Smooth muscle cell (in vitro differentiated cells): ENCODE data around the gene FAM170B. TPM values are rescaled to one million over a fixed set of nuclear protein-coding genes. Genes with fewer than 3 reads are reported as not detected.

Experiments used
- DNase-seq: peaks from one replicate; lab custom pipeline; 2025; ENCODE audit not compliant: unreplicated experiment; lab: John Stamatoyannopoulos, UW
- H2AFZ ChIP-seq: fragments of 200-600 bp; sonication (generic); 2 replicates; pipeline ENCODE4 v1.6.0; 2016; ENCODE audit warnings: antibody characterized with exemption, low read depth, mild to moderate bottlenecking
- H3F3A ChIP-seq: fragments of 200-600 bp; sonication (generic); 2 replicates; pipeline ENCODE4 v1.6.0; 2017; ENCODE audit warnings: antibody characterized with exemption, low read depth
- H3K27ac ChIP-seq: fragments of 200-600 bp; sonication (generic); 2 replicates; pipeline ENCODE4 v1.5.1; 2016; ENCODE audit warnings: low read depth, mild to moderate bottlenecking
- H3K27me3 ChIP-seq: fragments of 200-600 bp; sonication (generic); 2 replicates; pipeline ENCODE4 v1.6.1; 2016; ENCODE audit warnings: low read depth, mild to moderate bottlenecking
- H3K36me3 ChIP-seq: fragments of 200-600 bp; sonication (generic); 2 replicates; pipeline ENCODE4 v1.5.1; 2016; ENCODE audit warnings: low read depth
- H3K4me1 ChIP-seq: fragments of 200-600 bp; sonication (generic); 2 replicates; pipeline ENCODE4 v1.5.1; 2016; ENCODE audit warnings: low read depth
- H3K4me2 ChIP-seq: fragments of 200-600 bp; sonication (generic); 2 replicates; pipeline ENCODE4 v1.6.0; 2016; ENCODE audit warnings: mild to moderate bottlenecking
- H3K4me3 ChIP-seq: fragments of 200-600 bp; sonication (generic); 2 replicates; pipeline ENCODE4 v1.5.1; 2016; ENCODE audit warnings: mild to moderate bottlenecking
- H3K79me2 ChIP-seq: fragments of 200-600 bp; sonication (generic); 2 replicates; pipeline ENCODE4 v1.6.0; 2016; ENCODE audit warnings: low read depth, mild to moderate bottlenecking
- H3K9ac ChIP-seq: fragments of 200-600 bp; sonication (generic); 2 replicates; pipeline ENCODE4 v1.6.0; 2016; ENCODE audit warnings: low read depth
- H3K9me3 ChIP-seq: fragments of 200-600 bp; sonication (generic); replicated peaks from 2 replicates; pipeline ENCODE4 v1.5.1; 2016; ENCODE audit warnings: low read depth
- H4K20me1 ChIP-seq: fragments of 200-600 bp; sonication (generic); 2 replicates; pipeline ENCODE4 v1.6.0; 2016; ENCODE audit warnings: low read depth
- CTCF ChIP-seq: fragments of 200-600 bp; sonication (generic); IDR thresholded peaks from 2 replicates; pipeline ENCODE4 v1.5.1; 2017; ENCODE audit warnings: borderline replicate concordance, mild to moderate bottlenecking, antibody characterized with exemption; ENCODE audit not compliant: insufficient read depth, poor library complexity, severe bottlenecking
- WGBS: methylation state at CpG from one replicate; pipeline ENCODE4 v1.1.7; 2016; ENCODE audit warnings: low lambda C conversion rate; 5-methylcytosine and 5-hydroxymethylcytosine counted together
- polyA plus RNA-seq: library from polyadenylated mRNA; unstranded; fragments of >200 nt; fragmentation: Nextera tagmentation; extraction: Ambion mirVana; gene quantifications from 2 replicates; pipeline ENCODE4 v1.2.1, GENCODE V29; 2016
- total RNA-seq: library from RNA; depleted of rRNA; stranded (reverse); fragments of >200 nt; gene quantifications from 2 replicates; pipeline ENCODE4 v1.2.3, GENCODE V29; 2014

Gene FAM170B
- total and polyA plus RNA-seq, 2 experiments from 2014 or later = not detected

GRCh38 chr10:49090696-49091380, 43.0 kb downstream of the FAM170B start:
- no peak for DNase-seq
- H3K36me3 ChIP-seq = no peaks in the 10 kb centered on the region
- no peak for TF ChIP-seq CTCF
- H3K4me2 ChIP-seq = no peak overlapping the region
- no peak overlapping the region for H3K4me3 ChIP-seq
- H3K9ac ChIP-seq = no peak overlapping the region
- no peak overlapping the region for H3K27ac ChIP-seq
- no peaks in the 10 kb centered on the region for H3K4me1 ChIP-seq
- H3F3A ChIP-seq = no peaks in the 10 kb centered on the region
- no peak overlapping the region for H2AFZ ChIP-seq
- 81% methylated on average over 6 of the region's 6 CpGs for WGBS
- H3K27me3 ChIP-seq = no peaks in the 10 kb centered on the region
- no peaks in the 10 kb centered on the region for H3K79me2 ChIP-seq
- peaks cover 6% of the 10 kb centered on the region for H3K9me3 ChIP-seq
- H4K20me1 ChIP-seq = no peaks in the 10 kb centered on the region

DNA sequence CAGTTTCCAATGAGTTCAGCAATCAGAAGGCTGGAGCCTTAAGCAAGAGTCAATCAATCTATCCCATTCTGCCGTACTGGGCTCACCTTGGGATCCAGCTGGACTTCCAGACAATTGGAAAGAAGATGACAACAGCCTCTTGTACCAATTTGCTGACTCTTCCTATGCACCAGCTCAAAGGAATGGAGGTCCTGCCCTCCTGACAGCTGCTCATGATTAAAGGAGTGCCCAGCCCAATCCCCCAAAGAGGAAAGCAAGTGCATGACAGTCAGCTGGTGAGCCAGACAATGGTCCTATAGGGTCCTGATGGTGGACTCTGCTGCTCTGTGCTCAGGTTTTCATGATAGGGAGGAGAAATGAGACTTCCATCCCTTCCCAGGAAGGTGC, 43.6 kb downstream of the FAM170B start:
- Histone ChIP-seq H3K36me3 (no peaks in the 10 kb centered on the region), H3K9me3 (peaks cover 6% of the 10 kb centered on the region), H4K20me1 (no peaks in the 10 kb centered on the region), H3F3A (no peaks in the 10 kb centered on the region), H2AFZ (no peak overlapping the region), H3K4me2 (no peak overlapping the region), H3K4me1 (no peaks in the 10 kb centered on the region), H3K79me2 (no peaks in the 10 kb centered on the region), H3K27ac (no peak overlapping the region), H3K27me3 (no peaks in the 10 kb centered on the region), H3K4me3 (no peak overlapping the region), H3K9ac (no peak overlapping the region)
- 85% methylated on average over 1 of the region's 1 CpG for WGBS
- no peak for DNase-seq
- no peak for TF ChIP-seq CTCF

- Histone ChIP-seq H3K9ac (no peak overlapping the region), H3K4me1 (no peaks in the 10 kb centered on the region), H3K36me3 (no peaks in the 10 kb centered on the region), H3K4me3 (no peak overlapping the region), H3K4me2 (no peak overlapping the region), H4K20me1 (no peaks in the 10 kb centered on the region), H3K27me3 (no peaks in the 10 kb centered on the region), H3K79me2 (no peaks in the 10 kb centered on the region), H2AFZ (no peak overlapping the region), H3K9me3 (peaks cover 6% of the 10 kb centered on the region), H3F3A (no peaks in the 10 kb centered on the region), H3K27ac (no peak overlapping the region)
- WGBS = 69% methylated on average over 3 of the region's 3 CpGs
- DNase-seq = no peak
- no peak for TF ChIP-seq CTCF
These were observed 44.1 kb downstream of the FAM170B start for GRCh38 chr10:49089557-49090188.

- H3K27me3 ChIP-seq = no peaks in the 10 kb centered on the region
These were observed 44.7 kb downstream of the FAM170B start for GRCh38 chr10:49089152-49089551.

More at GRCh38 chr10:49089152-49089551, 44.7 kb downstream of the FAM170B start:
- no peaks in the 10 kb centered on the region for H3F3A ChIP-seq
- TF ChIP-seq CTCF = no peak
- DNase-seq = no peak
- no peak overlapping the region for H2AFZ ChIP-seq
- H3K36me3 ChIP-seq = no peaks in the 10 kb centered on the region
- H3K4me2 ChIP-seq = no peak overlapping the region
- peaks cover 6% of the 10 kb centered on the region for H3K9me3 ChIP-seq
- no peak overlapping the region for H3K4me3 ChIP-seq
- H3K79me2 ChIP-seq = no peaks in the 10 kb centered on the region
- H3K9ac ChIP-seq = no peak overlapping the region
- H3K4me1 ChIP-seq = no peaks in the 10 kb centered on the region
- WGBS = 82% methylated on average over 2 of the region's 2 CpGs
- H4K20me1 ChIP-seq = no peaks in the 10 kb centered on the region
- no peak overlapping the region for H3K27ac ChIP-seq
